T-helper 17 cell (primary cell): Measurements from ENCODE around the gene SLC23A2. TPM values are rescaled to one million over a fixed set of nuclear protein-coding genes. Genes with fewer than 3 reads are reported as not detected.
A peak's percentile ranks its signal among the peaks of the same experiment; 100 is the strongest.

Experiments used
- ATAC-seq: fragments of 150-1000 bp; cut with Tn5 transposase; 2 replicates; pipeline ENCODE4 v1.10.0; 2021; ENCODE audit warnings: mild to moderate bottlenecking, moderate library complexity
- DNase-seq, 3 donors: peaks; one replicate each; pipeline versions ENCODE4 v3.0.0 to v3.0.0-alpha.2; 2020 to 2021
- H3K9me3 ChIP-seq: one replicate; pipeline ENCODE4 v1.7.0; 2013; ENCODE audit warnings: low read length, mild to moderate bottlenecking; ENCODE audit not compliant: control insufficient read depth, poor library complexity, severe bottlenecking
- H3K27ac Mint-ChIP-seq: one replicate; pipeline ENCODE4 v1.8.0; 2022; ENCODE audit warnings: mild to moderate bottlenecking, moderate library complexity, mixed read lengths
- H3K27me3 Mint-ChIP-seq: one replicate; pipeline ENCODE4 v1.8.0; 2022; ENCODE audit warnings: mixed read lengths
- H3K36me3 Mint-ChIP-seq: one replicate; pipeline ENCODE4 v1.8.0; 2022; ENCODE audit warnings: low read depth, mixed read lengths
- H3K4me1 Mint-ChIP-seq: one replicate; pipeline ENCODE4 v1.8.0; 2022; ENCODE audit warnings: mild to moderate bottlenecking, mixed read lengths
- H3K4me3 Mint-ChIP-seq: one replicate; pipeline ENCODE4 v1.8.0; 2022; ENCODE audit warnings: mild to moderate bottlenecking, moderate library complexity, mixed read lengths
- total RNA-seq, 4 donors: library from RNA in 2 of 4; stranded (reverse) in 2 of 4; gene quantifications; one replicate each; pipeline ENCODE4 v1.2.3 and lab custom pipeline; 2022 to 2026

The SLC23A2 gene
- total RNA-seq, 2 donors from 2014 or later = 18.0 to 24.4 TPM

DNA sequence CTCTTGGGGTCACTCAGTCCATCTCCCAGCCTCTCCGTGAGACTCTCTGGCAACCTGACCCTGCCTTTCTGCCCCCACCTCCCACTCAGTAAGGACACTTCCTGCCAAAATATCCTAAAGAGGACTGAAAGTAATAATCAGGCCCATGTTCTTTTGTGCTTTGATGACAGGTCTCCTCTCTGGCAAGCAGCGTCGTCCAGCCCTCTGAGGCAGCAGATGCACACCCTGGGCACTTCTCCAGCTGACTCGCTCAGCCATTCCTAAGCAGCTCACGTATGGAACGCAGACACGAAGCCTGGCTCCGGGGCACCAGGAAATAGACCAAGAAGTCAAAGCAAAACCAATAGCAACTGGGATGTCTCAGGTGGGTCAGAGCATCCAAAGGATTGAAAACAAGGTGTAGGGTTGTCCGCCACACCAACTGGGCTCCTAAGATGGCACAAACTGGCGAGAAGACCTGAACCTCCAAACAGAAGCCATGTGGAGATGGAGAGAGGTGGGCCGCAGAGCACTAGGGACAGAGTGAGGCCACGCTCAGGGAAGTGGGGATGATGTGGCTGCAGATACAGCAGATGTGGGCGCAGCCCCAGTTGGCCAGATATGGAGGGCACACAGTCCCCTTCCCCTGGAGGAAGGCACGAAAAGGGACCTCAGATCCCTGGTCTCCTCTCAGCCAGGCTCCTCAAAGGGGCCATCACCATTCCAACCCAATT lies 180.3 kb downstream of the SLC23A2 start:
- no peaks in the 10 kb centered on the region for H3K9me3 ChIP-seq
- DNase-seq (no peak), ATAC-seq (no peak)
- H3K4me1 Mint-ChIP-seq = peaks cover 29% of the 10 kb centered on the region
- peak overlapping the region; percentile 98 for H3K4me3 Mint-ChIP-seq
- H3K27ac Mint-ChIP-seq = peak overlapping the region; percentile 92
- H3K36me3 Mint-ChIP-seq = peaks cover 2% of the 10 kb centered on the region
- no peaks in the 10 kb centered on the region for H3K27me3 Mint-ChIP-seq

DNA sequence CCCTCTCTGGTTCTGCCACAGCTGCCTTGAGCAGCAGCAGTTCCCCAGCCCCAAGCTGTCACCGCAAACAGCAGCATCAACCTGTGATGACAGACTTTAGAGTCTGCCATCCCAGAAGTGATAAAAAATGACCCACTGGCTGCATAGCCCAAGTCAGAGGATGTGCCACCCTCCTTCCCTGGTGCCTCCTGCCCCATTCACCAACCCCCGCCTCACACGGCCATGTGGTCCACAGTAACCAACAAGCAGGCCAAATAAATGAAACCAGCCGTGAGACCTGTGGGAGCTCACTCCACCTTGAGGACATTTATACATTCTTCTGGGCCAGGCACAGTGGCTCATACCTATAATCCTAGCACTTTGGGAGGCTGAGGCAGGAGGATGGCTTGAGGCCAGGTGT lies 181.4 kb downstream of the SLC23A2 start:
- Mint-ChIP-seq H3K4me1 (peaks cover 37% of the 10 kb centered on the region), H3K36me3 (peaks cover 2% of the 10 kb centered on the region), H3K27ac (peak overlapping the region; percentile 100), H3K27me3 (no peaks in the 10 kb centered on the region), H3K4me3 (no peak overlapping the region)
- H3K9me3 ChIP-seq = no peaks in the 10 kb centered on the region
- no peak for ATAC-seq
- DNase-seq = no peak

DNA sequence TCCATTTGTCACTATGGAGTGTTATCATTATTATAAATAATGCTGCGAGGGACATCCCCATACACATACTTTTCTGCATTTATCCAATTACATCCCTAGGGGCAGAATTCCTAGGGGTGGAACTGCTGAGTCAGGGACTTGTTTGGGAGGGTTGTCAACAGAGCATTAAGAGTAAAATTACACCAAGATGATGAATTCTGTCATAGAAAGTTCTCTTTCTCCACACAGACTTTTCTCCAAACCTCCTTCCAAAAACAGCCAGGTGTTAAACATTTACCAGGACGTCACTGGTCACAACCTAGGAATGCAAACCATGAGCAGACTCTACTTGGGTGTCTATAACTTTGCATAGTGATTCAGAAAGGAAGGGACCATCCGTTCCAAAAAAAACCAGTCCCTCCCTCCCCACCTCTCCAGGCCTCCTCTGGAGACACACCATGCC lies 184.1 kb downstream of the SLC23A2 start:
- no peak for ATAC-seq
- Mint-ChIP-seq H3K4me3 (no peak overlapping the region), H3K27ac (peak overlapping the region; percentile 100), H3K36me3 (peaks cover 2% of the 10 kb centered on the region), H3K4me1 (peaks cover 54% of the 10 kb centered on the region), H3K27me3 (no peaks in the 10 kb centered on the region)
- H3K9me3 ChIP-seq = no peaks in the 10 kb centered on the region
- no peak for DNase-seq

DNA sequence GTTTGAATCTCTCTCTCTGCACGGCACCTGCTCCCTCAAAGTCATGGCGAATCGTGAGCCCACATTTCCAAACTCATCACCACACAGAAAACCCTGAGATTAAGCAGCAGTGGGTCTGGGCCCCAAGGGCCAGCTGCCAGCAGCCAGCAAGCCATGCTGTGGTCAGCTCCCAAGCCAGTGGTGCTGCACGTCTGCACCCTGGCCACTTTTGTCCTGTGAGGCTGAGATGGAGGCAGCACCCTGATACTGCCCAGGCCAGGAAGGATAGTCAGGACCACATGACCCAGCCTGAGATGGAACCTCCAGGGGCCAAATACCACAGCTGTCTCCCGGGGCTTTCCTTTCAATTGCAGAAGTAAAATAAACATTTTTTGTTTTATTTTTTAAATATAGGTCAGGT lies 185.7 kb downstream of the SLC23A2 start:
- no peaks in the 10 kb centered on the region for H3K9me3 ChIP-seq
- DNase-seq = no peak
- Mint-ChIP-seq H3K27me3 (no peaks in the 10 kb centered on the region), H3K4me3 (peak overlapping the region; percentile 96), H3K27ac (peak overlapping the region; percentile 100), H3K36me3 (peaks cover 2% of the 10 kb centered on the region), H3K4me1 (peaks cover 53% of the 10 kb centered on the region)
- no peak for ATAC-seq

DNA sequence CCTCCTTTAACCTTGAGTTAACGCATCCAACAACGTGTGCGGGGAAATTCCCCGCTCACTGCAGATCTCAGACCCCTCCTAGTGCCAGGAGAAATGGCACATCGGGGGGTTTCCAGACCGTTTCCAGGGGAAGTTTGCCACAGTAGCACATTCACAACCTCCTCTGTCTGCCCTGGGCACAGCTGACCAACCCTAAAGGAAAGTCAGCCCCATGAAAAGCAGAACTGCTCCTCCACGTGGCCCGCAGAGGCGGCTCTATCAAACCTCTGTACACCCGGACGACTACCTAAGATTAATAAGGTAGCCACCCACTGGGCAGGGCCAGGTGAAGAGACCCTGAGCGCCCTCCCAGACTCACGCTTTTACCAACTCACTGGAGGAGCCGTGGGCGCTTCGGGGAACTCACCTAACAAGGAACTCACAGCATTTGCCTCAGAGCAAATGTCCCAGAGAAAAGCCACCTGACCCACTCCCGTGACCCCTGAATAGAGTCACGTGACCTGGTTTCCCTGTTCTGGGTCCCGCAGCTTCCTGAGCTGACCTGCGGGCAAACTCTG lies 186.5 kb downstream of the SLC23A2 start:
- H3K9me3 ChIP-seq = no peaks in the 10 kb centered on the region
- Mint-ChIP-seq H3K36me3 (peaks cover 2% of the 10 kb centered on the region), H3K4me1 (peaks cover 60% of the 10 kb centered on the region), H3K27ac (peak overlapping the region; percentile 100), H3K27me3 (no peaks in the 10 kb centered on the region), H3K4me3 (peak overlapping the region; percentile 96)
- DNase-seq (peak; percentile 59 to 78 (median 74)), ATAC-seq (peak; percentile 76)

DNA sequence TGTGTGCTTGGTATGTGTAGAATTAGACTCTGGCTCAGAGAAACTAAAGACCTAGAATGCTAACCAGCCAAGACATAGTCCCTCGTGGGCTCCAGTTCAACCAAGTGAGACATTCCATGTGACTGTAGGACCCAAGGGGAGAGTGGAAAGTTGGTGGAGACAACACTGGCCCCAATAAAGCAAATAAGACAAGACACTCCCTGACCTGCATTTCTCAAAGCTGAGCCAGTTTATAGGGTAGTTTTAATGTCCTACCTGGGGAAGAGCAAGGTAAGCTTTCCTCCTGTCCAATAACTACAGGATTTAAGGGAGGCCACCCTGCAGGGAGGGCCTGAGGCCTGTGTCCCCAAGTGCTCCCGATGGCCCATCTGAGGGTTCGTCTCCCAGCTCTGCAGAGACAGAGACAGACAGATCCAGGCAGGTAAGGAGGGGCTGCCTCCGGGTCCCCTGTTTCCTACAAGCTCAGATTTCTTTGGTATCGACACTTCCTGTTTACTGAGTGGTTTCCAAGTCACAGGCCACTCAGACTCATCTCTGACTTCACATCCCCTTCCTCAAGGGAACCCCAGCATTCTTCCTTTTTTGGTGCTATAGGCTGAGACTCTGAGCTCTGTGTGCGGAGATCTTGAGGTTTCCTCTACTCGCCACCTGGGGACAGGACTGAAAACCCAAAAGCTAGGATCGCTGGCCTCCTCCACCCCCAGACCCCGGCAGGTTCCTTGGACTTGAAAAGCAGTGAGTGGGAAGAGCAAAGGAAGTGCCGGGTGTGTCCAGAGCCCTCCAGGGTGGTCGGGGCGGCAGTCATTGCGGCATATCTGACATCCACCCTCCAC lies 187.2 kb downstream of the SLC23A2 start:
- peak; percentile 41 to 65 (median 59) for DNase-seq
- Mint-ChIP-seq H3K27me3 (no peaks in the 10 kb centered on the region), H3K27ac (peak overlapping the region; percentile 100), H3K36me3 (peaks cover 2% of the 10 kb centered on the region), H3K4me1 (peaks cover 67% of the 10 kb centered on the region), H3K4me3 (peak overlapping the region; percentile 96)
- H3K9me3 ChIP-seq = no peaks in the 10 kb centered on the region
- ATAC-seq = peak; percentile 75

DNA sequence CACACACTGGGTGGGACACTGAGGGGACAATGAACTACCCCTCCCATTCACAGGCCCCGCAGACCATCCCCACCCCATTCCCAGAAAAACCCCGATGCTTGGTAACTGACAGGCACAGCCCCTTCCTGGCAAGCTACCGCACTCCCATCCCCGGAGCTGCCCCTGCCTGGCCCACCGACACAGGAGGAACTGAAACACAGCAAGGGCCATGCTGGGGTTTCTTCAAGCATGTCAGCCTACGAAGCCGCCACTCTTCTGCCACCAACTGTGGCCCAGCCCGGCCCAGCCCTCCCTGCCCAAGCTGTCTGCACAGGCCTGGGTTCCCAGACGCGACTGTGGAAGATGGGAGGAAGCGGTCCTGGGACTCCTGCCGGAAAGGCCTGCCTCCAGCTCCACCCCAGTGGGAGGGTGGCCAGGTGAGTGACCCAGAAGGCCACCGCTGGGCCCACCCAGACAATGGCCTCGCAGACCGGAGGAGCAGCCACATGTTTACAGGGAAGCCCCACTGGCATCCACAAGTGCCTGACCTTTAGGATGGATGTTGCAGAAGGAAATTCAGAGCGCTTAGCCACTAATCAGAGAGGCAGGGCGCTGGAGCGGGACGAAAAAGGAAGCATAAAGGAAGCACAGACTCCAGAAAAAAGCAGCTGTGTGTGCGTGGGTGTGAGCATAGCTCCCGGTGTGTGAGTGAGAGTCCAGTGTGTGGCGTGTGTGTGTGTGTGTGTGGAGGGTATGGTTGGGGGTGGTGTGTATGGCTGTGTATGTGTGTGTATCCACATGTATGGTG lies 188.0 kb downstream of the SLC23A2 start:
- peak in 1 of 3 donors; percentile 21 for DNase-seq
- no peak for ATAC-seq
- no peaks in the 10 kb centered on the region for H3K9me3 ChIP-seq
- peaks cover 2% of the 10 kb centered on the region for H3K36me3 Mint-ChIP-seq
- peak overlapping the region; percentile 100 for H3K27ac Mint-ChIP-seq
- peaks cover 64% of the 10 kb centered on the region for H3K4me1 Mint-ChIP-seq
- no peaks in the 10 kb centered on the region for H3K27me3 Mint-ChIP-seq
- peak overlapping the region; percentile 96 for H3K4me3 Mint-ChIP-seq

DNA sequence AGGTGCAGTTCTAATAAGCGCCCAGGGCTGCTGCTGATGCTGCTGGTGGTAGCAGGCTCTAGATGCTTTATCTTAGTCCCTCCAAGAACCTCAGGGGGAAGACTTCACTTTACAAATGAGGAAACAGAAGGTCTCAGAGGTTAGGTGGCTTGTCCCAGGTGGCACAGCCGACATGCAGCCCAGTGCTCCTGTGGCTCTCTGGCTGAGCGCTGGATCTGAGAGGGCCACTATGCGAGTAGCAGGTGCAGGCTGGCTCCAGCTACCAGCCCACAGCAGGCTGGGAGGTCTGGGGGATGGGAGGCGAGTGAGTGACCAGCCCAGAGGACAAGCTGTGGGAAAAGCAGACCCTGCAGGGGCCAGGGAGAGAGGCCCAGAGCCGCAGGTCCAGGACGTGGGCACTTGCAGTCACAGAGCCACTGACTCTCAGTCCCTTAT lies 188.7 kb downstream of the SLC23A2 start:
- no peak for DNase-seq
- Mint-ChIP-seq H3K36me3 (peaks cover 2% of the 10 kb centered on the region), H3K27me3 (no peaks in the 10 kb centered on the region), H3K4me3 (peak overlapping the region; percentile 96), H3K27ac (peak overlapping the region; percentile 100), H3K4me1 (peaks cover 66% of the 10 kb centered on the region)
- H3K9me3 ChIP-seq = no peaks in the 10 kb centered on the region
- no peak for ATAC-seq

DNA sequence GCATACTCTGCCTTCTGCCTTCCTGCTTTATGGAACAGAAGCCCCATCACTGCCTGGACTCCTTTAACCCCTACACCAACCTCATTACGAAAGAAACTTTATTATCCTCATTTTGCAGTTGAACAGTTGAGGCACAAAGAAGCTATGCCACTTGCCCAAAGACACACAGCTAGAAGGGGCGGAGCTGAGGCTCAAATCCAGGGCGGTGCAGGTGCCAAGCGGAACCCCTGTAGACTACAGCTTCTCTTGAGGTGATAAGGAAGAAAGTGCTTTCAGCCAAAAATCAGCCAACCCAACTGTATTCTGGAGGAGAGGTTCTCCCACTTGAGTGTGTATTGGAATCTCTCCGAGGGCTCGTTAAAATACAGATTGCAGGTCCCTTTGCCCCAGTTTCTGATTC lies 189.1 kb downstream of the SLC23A2 start:
- no peak for ATAC-seq
- Mint-ChIP-seq H3K27me3 (no peaks in the 10 kb centered on the region), H3K36me3 (peaks cover 2% of the 10 kb centered on the region), H3K4me1 (peaks cover 66% of the 10 kb centered on the region), H3K27ac (peak overlapping the region; percentile 100), H3K4me3 (peak overlapping the region; percentile 96)
- no peaks in the 10 kb centered on the region for H3K9me3 ChIP-seq
- DNase-seq = peak in 1 of 3 donors; percentile 19

DNA sequence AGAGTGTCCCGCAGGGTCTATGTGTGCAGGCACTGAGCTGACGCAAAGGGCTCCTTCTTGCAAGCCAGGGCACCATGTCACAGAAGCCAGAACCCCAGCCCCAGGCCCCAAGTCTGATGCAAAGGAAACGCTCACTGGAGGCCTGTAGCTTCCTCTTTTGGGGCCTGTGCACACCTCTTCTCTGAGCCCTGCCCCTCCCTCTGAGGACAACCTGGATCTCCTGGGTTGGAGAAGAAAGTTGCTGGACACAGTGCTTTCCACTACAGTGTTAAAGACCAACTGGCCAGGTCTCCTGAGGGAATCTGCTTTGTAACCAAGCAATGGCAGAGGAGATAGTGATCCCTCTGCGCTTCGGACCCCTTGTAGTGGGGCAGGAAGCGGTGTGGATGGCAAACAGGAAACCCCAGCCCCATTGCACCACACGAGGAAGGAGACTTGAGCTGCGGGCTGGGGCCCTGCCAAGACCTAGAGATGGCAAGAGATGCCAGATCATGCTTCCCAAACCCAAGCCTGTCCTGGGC lies 189.6 kb downstream of the SLC23A2 start:
- Mint-ChIP-seq H3K4me1 (peaks cover 71% of the 10 kb centered on the region), H3K36me3 (peaks cover 3% of the 10 kb centered on the region), H3K27ac (peak overlapping the region; percentile 100), H3K4me3 (peak overlapping the region; percentile 96), H3K27me3 (no peaks in the 10 kb centered on the region)
- no peaks in the 10 kb centered on the region for H3K9me3 ChIP-seq
- ATAC-seq (peak; percentile 28), DNase-seq (peak; percentile 25 to 61 (median 58))

DNA sequence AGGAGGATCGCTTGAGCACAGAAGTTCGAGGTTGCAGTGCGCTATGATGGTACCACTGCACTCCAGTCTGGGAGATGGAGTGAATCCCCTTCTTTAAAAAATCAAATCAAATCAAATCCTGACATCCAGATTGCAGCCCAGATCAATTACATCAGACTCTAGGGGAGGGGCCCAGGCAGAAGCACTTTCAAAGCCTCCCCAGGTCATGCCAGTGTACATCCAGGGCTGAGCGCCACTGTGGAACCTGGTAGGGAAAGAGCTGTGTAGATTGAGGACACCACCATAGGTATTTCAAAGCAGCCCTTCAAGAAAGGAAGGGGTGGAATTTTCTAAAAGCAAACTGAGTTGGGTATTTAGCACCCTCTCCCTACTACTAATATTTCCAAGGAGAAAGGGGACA lies 190.1 kb downstream of the SLC23A2 start:
- no peaks in the 10 kb centered on the region for H3K27me3 Mint-ChIP-seq
- H3K27ac Mint-ChIP-seq = peak overlapping the region; percentile 100
- ATAC-seq (no peak), DNase-seq (no peak)
- peaks cover 72% of the 10 kb centered on the region for H3K4me1 Mint-ChIP-seq
- peaks cover 5% of the 10 kb centered on the region for H3K36me3 Mint-ChIP-seq
- no peaks in the 10 kb centered on the region for H3K9me3 ChIP-seq
- H3K4me3 Mint-ChIP-seq = peak overlapping the region; percentile 96

DNA sequence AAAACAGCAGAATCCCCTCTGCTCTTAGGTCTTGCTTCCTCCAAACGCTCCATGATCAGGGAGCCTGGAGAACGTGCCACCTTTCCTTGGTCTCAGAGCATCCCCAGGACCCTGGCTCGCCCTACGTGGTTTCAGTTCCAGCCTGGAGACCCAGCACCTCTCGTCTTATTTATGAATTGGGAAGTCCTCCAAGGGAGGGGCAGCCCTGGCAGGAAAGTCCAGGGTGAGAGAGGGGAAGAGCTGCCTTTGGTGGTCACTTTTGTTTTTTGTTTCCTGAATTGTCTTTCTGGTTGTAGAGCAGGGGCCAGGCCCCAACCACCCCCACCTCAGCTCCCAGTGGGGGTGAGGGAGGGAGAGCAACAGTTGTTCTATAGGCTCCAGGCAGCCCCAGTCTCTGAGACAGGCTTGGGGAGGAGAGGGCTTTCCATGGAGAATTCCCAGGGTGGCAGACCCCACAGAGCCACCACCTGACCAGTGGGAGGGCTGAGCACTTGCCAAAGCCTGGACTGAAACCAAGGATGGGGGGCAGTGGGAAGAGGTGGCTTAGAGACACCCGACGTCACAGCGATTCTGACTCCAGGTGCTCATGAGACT lies 190.8 kb downstream of the SLC23A2 start:
- DNase-seq = no peak
- no peaks in the 10 kb centered on the region for H3K9me3 ChIP-seq
- H3K4me3 Mint-ChIP-seq = peak overlapping the region; percentile 66
- H3K27me3 Mint-ChIP-seq = no peaks in the 10 kb centered on the region
- H3K4me1 Mint-ChIP-seq = peaks cover 74% of the 10 kb centered on the region
- no peak for ATAC-seq
- H3K36me3 Mint-ChIP-seq = peaks cover 8% of the 10 kb centered on the region
- peak overlapping the region; percentile 100 for H3K27ac Mint-ChIP-seq
